Pancreas (tissue), 10 donors: ENCODE results near the gene PER2. TPM values are rescaled to one million over a fixed set of nuclear protein-coding genes. Genes with fewer than 3 reads are reported as not detected.
A peak's percentile ranks its signal among the peaks of the same experiment; 100 is the strongest.

Experiments used
- ATAC-seq, 4 donors: fragments of 200-7000 bp; cut with Tn5 transposase; one replicate each; pipeline versions ENCODE4 v1.8.0 to v1.9.1; 2020; ENCODE audit warnings: mild to moderate bottlenecking in 4 of 4, moderate library complexity in 4 of 4
- DNase-seq, 6 donors: peaks; one replicate each; pipeline ENCODE4 v3.0.0-alpha.2; 2020
- FAIRE-seq: peaks from 2 replicates; lab custom pipeline; 2012; peaks lifted over from hg19 to GRCh38; lab: Jason Lieb, UNC
- H3K27ac ChIP-seq, 4 donors: fragments of 200-600 bp; sonication (generic); 1 replicate in 3 of 4; 2 replicates in 1 of 4; pipeline versions ENCODE4 v1.5.0 to v1.8.0; 2020
- H3K27me3 ChIP-seq, 4 donors: fragments of 200-600 bp; one replicate each; pipeline ENCODE4 v1.8.0; 2021
- H3K36me3 ChIP-seq, 3 donors: fragments of 200-600 bp; sonication (generic) in 1 of 3; one replicate each; pipeline versions ENCODE4 v1.5.0 to v1.8.0; 2020 to 2021
- H3K4me1 ChIP-seq, 3 donors: fragments of 200-600 bp; one replicate each; pipeline ENCODE4 v1.8.0; 2021
- H3K4me3 ChIP-seq, 4 donors: fragments of 200-600 bp; sonication (generic) in 2 of 4; one replicate each; pipeline versions ENCODE4 v1.5.0 to v1.8.0; 2020 to 2021
- H3K9me3 ChIP-seq, 4 donors: fragments of 200-600 bp; one replicate each; pipeline ENCODE4 v1.8.0; 2021
- WGBS, 2 donors: extraction: QIAGEN DNeasy Blood & Tissue Kit; methylation state at CpG; one replicate each; pipeline ENCODE4 v1.1.7; 2013; 5-methylcytosine and 5-hydroxymethylcytosine counted together
- intact Hi-C, 3 donors: fragments of 100-400 bp; cut with DNase I; formaldehyde crosslinking; loops; one replicate each; pipeline versions ENCODE4 v1.11.1 to v1.14.2; 2022
- polyA plus RNA-seq, 2 donors: library from polyadenylated mRNA; stranded (reverse); fragments of 200-250 nt; gene quantifications; one replicate each; pipeline ENCODE4 v1.2.3, GENCODE V29; 2013
- total RNA-seq, 6 donors: library from RNA; stranded (reverse); fragmentation: NEBNext Ultra II Directional in 4 of 6; extraction: Animal tissue kit (Norgen Biotek cat#: 25700) in 4 of 6; gene quantifications; one replicate each; pipeline versions ENCODE4 v1.2.1 to v1.2.4, GENCODE V29; 2021 to 2023
- TF ChIP-seq, protein P1 (sequence below), 4 donors: fragments of 200-600 bp; sonication (generic) in 3 of 4; IDR thresholded peaks; one replicate each; pipeline versions ENCODE4 v1.5.0 to v1.8.0; 2021; ENCODE audit warnings: antibody characterized with exemption in 4 of 4
- donor health status: healthy with polysubstance abuse.
- donor health status: DM: no; HTN: no; CAD: no; lungs with moderate emphysema.
- donor health status: DM: no; HTN: no; CAD: no.
- donor health status: control.
- donor health status: control.
- donor health status: Bipolar disorder and iron deficiency.
- donor health status: DM: yes; HTN: yes; CAD: no.
- donor health status: DM: no; HTN: no; CAD: no.
- donor health status: DM: no; HTN: no; CAD: no.
- donor health status: DM: yes; HTN: yes; CAD: no.

The PER2 gene
- total and polyA plus RNA-seq, 8 donors, result 6.9 to 12.2 (median 9.3) TPM

DNA sequence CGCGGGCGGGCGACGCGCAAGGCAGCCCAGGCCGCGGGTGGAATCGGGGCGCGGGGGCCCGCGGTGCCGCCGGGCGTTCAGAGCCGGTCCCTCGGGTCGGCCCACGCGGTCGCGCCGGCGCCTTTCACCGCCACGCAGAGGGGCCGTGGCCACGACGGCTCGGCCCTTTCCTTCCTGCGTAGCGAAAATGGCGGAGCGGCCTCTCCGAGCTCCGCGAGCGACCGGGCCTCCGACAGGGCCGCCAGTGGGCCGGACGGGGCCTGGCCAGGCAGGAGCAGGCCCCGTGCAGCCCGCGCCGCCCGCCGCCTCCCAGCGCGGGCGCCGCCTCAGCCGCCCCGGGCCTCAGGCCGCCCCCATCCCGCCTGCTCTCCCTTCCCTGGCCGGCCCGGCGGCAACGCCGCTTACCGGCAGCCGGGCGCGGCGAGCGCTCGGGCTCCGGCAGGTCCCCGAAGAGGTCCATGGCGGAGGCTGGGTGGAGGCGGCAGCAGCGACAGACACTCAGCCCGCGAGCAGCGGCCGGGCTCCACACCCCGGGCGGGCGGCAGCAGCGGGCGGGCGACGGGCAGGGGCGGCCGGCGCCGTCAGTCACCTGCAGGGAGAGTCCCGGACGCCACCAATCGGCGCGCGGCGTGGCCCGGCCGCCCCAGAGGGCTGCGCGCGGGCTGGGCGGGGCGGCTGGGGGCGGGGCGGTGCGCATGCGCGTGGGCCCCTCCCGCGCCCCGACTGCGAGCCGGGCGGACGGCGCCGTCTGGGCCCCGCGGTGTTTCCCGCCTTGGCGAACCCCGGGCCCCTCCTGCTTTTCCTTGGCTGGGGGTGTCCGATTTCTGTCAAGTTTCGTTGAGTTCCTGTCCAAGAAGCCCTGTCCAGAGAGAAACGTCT, 85.1 kb downstream of the PER2 start, which contains the start of gene ILKAP:
Gene ILKAP (minus strand): TSS at position 602 of the 879 bp plus-strand sequence. CDS start 142 bp downstream, at position 460.
- TF ChIP-seq, protein P1, sequence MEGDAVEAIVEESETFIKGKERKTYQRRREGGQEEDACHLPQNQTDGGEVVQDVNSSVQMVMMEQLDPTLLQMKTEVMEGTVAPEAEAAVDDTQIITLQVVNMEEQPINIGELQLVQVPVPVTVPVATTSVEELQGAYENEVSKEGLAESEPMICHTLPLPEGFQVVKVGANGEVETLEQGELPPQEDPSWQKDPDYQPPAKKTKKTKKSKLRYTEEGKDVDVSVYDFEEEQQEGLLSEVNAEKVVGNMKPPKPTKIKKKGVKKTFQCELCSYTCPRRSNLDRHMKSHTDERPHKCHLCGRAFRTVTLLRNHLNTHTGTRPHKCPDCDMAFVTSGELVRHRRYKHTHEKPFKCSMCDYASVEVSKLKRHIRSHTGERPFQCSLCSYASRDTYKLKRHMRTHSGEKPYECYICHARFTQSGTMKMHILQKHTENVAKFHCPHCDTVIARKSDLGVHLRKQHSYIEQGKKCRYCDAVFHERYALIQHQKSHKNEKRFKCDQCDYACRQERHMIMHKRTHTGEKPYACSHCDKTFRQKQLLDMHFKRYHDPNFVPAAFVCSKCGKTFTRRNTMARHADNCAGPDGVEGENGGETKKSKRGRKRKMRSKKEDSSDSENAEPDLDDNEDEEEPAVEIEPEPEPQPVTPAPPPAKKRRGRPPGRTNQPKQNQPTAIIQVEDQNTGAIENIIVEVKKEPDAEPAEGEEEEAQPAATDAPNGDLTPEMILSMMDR (IDR thresholded peaks at IDR 0.05), result no peak
- Histone ChIP-seq H3K4me1 (peaks cover 11 to 14% (median 12%) of the 10 kb centered on the region in 3 donors), H3K4me3 (peak within 1 kb of the TSS; percentile 71 to 91 (median 79)), H3K27me3 (no peaks in the 10 kb centered on the region), H3K9me3 (no peaks in the 10 kb centered on the region), H3K36me3 (no peaks in the 10 kb centered on the region), H3K27ac (peak within 1 kb of the TSS; percentile 65 to 86 (median 72))
- peak; percentile 86 to 97 (median 92) for DNase-seq
- intact Hi-C loops, result no loop called here
- peak; percentile 98 to 99 (median 99) for ATAC-seq
- no peak for FAIRE-seq
- WGBS, 2 donors, result 0 to 1% methylated on average over 75 to 126 of the region's 126 CpGs

DNA sequence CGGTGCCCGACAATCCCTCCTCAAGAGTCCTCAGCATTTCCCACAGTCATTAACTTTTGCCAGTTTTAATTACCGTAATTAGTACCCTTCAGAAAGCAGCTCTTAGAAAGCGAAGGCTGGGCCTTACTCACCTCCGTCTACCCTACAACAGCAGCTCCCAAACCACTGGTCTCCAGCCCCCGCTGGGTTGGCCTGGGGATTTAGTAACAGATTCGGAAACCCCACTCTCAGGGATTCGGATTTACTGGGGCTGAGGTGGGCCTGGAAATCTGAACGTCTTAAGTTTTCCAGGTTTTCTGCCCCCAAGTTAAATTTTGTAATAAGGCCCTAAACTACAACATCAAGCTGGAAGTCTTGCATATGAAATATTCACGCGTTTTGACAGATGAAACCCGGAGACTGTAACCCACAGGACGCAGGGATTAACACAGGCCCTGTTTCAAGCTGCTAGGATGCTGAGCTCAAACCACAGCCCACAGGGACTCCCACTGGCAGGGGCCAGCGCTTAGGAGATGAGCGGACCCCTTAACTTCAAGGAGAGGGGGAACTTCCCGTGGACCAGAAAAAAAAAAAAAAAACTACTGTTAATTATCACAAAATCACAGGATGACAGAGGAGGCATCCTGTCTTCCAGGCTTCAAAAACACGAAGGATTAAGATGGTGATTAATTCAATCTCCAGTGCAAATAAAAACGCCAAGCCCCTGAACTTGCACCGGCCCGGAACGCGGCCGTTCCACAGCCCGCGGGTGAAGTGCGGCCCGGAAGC, 85.9 kb downstream of the PER2 start:
- FAIRE-seq (no peak), ATAC-seq (no peak), DNase-seq (no peak)
- H3K9me3 ChIP-seq, result no peaks in the 10 kb centered on the region
- TF ChIP-seq, protein P1 (IDR thresholded peaks at IDR 0.05), result no peak
- H3K4me3 ChIP-seq, result peak overlapping the region; percentile 71 to 91 (median 79)
- H3K4me1 ChIP-seq, result peaks cover 11 to 14% (median 12%) of the 10 kb centered on the region in 3 donors
- no peaks in the 10 kb centered on the region for H3K36me3 ChIP-seq
- WGBS, 2 donors, result 4 to 6% methylated on average over 27 of the region's 27 CpGs
- H3K27ac ChIP-seq, result peak overlapping the region; percentile 65 to 86 (median 72)
- intact Hi-C loops, result no loop called here
- no peaks in the 10 kb centered on the region for H3K27me3 ChIP-seq

Other genes starting within 250 kb of the PER2 start
- 10 to 100 TPM; 16.7 to 33.5 (median 29.0) TPM for gene SCLY, start 227.6 kb downstream of the PER2 start, total RNA-seq
- gene SCLY, start 227.6 kb downstream of the PER2 start, polyA plus RNA-seq, result 10 to 100 TPM; 13.8 to 17.1 TPM
- gene ESPNL, start 188.3 kb downstream of the PER2 start, total RNA-seq, result under 1 TPM in 5 of 6 donors, not detected in 1; 0.05 to 0.72 (median 0.12) TPM
- under 1 TPM; 0.38 to 0.42 TPM for gene ESPNL, start 188.3 kb downstream of the PER2 start, polyA plus RNA-seq
- gene KLHL30, start 149.9 kb downstream of the PER2 start, total RNA-seq, result under 1 TPM in 4 of 6 donors, not detected in 2; 0.03 to 0.14 (median 0.11) TPM
- gene KLHL30, start 149.9 kb downstream of the PER2 start, polyA plus RNA-seq, result under 1 TPM; 0.08 to 0.12 TPM
- under 1 TPM in 4 of 6 donors, not detected in 2; 0.14 to 0.88 (median 0.54) TPM for gene ERFE, start 129.6 kb downstream of the PER2 start, total RNA-seq
- 1 to 10 TPM in 1 of 2 donors, under 1 TPM in 1; 0.61 to 4.9 TPM for gene ERFE, start 129.6 kb downstream of the PER2 start, polyA plus RNA-seq
- 10 to 100 TPM; 14.0 to 25.5 (median 19.3) TPM for gene ILKAP, start 84.9 kb downstream of the PER2 start, total RNA-seq
- 10 to 100 TPM; 62.8 to 91.6 TPM for gene ILKAP, start 84.9 kb downstream of the PER2 start, polyA plus RNA-seq
- 10 to 100 TPM in 4 of 6 donors, 1 to 10 TPM in 2; 4.9 to 18.9 (median 16.0) TPM for gene HES6, start 48.6 kb downstream of the PER2 start, total RNA-seq
- 10 to 100 TPM; 11.1 to 22.7 TPM for gene HES6, start 48.6 kb downstream of the PER2 start, polyA plus RNA-seq
- 10 to 100 TPM in 1 of 6 donors, 1 to 10 TPM in 5; 4.9 to 10.3 (median 7.9) TPM for gene TRAF3IP1, start 31.9 kb upstream of the PER2 start, total RNA-seq
- gene TRAF3IP1, start 31.9 kb upstream of the PER2 start, polyA plus RNA-seq, result 1 to 10 TPM; 4.7 to 7.0 TPM
- gene ASB1, start 138.3 kb upstream of the PER2 start, total RNA-seq, result 10 to 100 TPM; 11.3 to 15.3 (median 12.9) TPM
- 10 to 100 TPM; 14.6 to 25.1 TPM for gene ASB1, start 138.3 kb upstream of the PER2 start, polyA plus RNA-seq